HEK293 (cell line): ENCODE data around the gene KPTN.

Experiments
- CTCF ChIA-PET: fragments of 350-600 bp; formaldehyde crosslinking; extraction: SDS; loops from one replicate; lab custom pipeline; 2021; ENCODE audit warnings: antibody characterized with exemption; lab: Yijun Ruan, JAX
- POLR2A ChIA-PET: fragments of 300-600 bp; formaldehyde crosslinking; extraction: SDS; loops from one replicate; lab custom pipeline; 2020; ENCODE audit warnings: antibody characterized with exemption, inconsistent platforms; lab: Yijun Ruan, JAX
- H3K27ac ChIP-seq: fragments of 200-500 bp; sonication (Bioruptor generic); 2 replicates; pipeline ENCODE4 v1.5.1; 2014; ENCODE audit warnings: low read depth, low read length, control low read depth, inconsistent platforms; ENCODE audit errors: extremely low read depth
- H3K36me3 ChIP-seq, 2 experiments: fragments of 200-500 bp in 1 of 2; sonication (Bioruptor generic) in 1 of 2; 1 replicate in 1 of 2; 2 replicates in 1 of 2; pipeline ENCODE4 v1.5.1; 2014 to 2017; ENCODE audit warnings: inconsistent platforms in 2 of 2, low read length in 2 of 2; ENCODE audit not compliant: control insufficient read depth in 2 of 2, insufficient read depth in 1 of 2
- H3K4me1 ChIP-seq: fragments of 200-500 bp; sonication (Bioruptor generic); 2 replicates; pipeline ENCODE4 v1.5.1; 2014; ENCODE audit warnings: mild to moderate bottlenecking, low read length, inconsistent platforms; ENCODE audit not compliant: control insufficient read depth, insufficient read depth
- H3K4me3 ChIP-seq: 2 replicates; pipeline ENCODE4 v1.5.1; 2011; ENCODE audit warnings: low read depth, mild to moderate bottlenecking, control low read depth, low read length, moderate library complexity
- H3K9me3 ChIP-seq: fragments of 200-500 bp; sonication (Bioruptor generic); 2 replicates; pipeline ENCODE4 v1.5.1; 2014; ENCODE audit warnings: low read depth, low read length, inconsistent platforms; ENCODE audit not compliant: control insufficient read depth, insufficient read depth
- EGR2 ChIP-seq: fragments of 450-650 bp; formaldehyde crosslinking; IDR thresholded peaks from 2 replicates; pipeline ENCODE4 v1.5.1; 2016; ENCODE audit warnings: low read depth, missing biosample characterization, missing genetic modification characterization
- KLF1 ChIP-seq: fragments of 450-650 bp; formaldehyde crosslinking; IDR thresholded peaks from 2 replicates; pipeline ENCODE4 v1.5.1; 2016; ENCODE audit warnings: missing biosample characterization, missing genetic modification characterization
- OSR2 ChIP-seq: fragments of 450-650 bp; formaldehyde crosslinking; IDR thresholded peaks from 2 replicates; pipeline ENCODE4 v1.5.1; 2016; ENCODE audit warnings: missing biosample characterization, missing genetic modification characterization
- SP7 ChIP-seq: fragments of 450-650 bp; formaldehyde crosslinking; IDR thresholded peaks from 2 replicates; pipeline ENCODE4 v1.5.1; 2016; ENCODE audit warnings: missing biosample characterization, missing genetic modification characterization
- ZBTB1 ChIP-seq: fragments of 450-650 bp; formaldehyde crosslinking; IDR thresholded peaks from 2 replicates; pipeline ENCODE4 v1.5.1; 2016; ENCODE audit warnings: missing biosample characterization, missing genetic modification characterization
- ZNF10 ChIP-seq: fragments of 450-650 bp; formaldehyde crosslinking; IDR thresholded peaks from 2 replicates; pipeline ENCODE4 v1.5.1; 2017; ENCODE audit warnings: missing biosample characterization, missing genetic modification characterization
- ZNF112 ChIP-seq: fragments of 450-650 bp; formaldehyde crosslinking; IDR thresholded peaks from 2 replicates; pipeline ENCODE4 v1.5.0; 2017; ENCODE audit warnings: missing biosample characterization, missing genetic modification characterization
- ZNF133 ChIP-seq: fragments of 450-650 bp; formaldehyde crosslinking; IDR thresholded peaks from 2 replicates; pipeline ENCODE4 v1.5.1; 2016; ENCODE audit warnings: missing biosample characterization, missing genetic modification characterization
- ZNF146 ChIP-seq: fragments of 450-650 bp; formaldehyde crosslinking; IDR thresholded peaks from 2 replicates; pipeline ENCODE4 v1.5.1; 2016; ENCODE audit warnings: missing biosample characterization, missing genetic modification characterization
- ZNF350 ChIP-seq: fragments of 450-650 bp; formaldehyde crosslinking; IDR thresholded peaks from 2 replicates; pipeline ENCODE4 v1.5.0; 2017; ENCODE audit warnings: missing biosample characterization, mild to moderate bottlenecking, missing genetic modification characterization
- ZNF366 ChIP-seq: fragments of 450-650 bp; formaldehyde crosslinking; conservative IDR thresholded peaks from 2 replicates; pipeline ENCODE4 v1.5.1; 2016; ENCODE audit warnings: missing biosample characterization, missing genetic modification characterization
- ZNF521 ChIP-seq: fragments of 450-650 bp; formaldehyde crosslinking; IDR thresholded peaks from 2 replicates; pipeline ENCODE4 v1.5.1; 2017; ENCODE audit warnings: missing biosample characterization, mild to moderate bottlenecking, missing genetic modification characterization
- ZNF600 ChIP-seq: fragments of 450-650 bp; formaldehyde crosslinking; IDR thresholded peaks from 2 replicates; pipeline ENCODE4 v1.5.1; 2016; ENCODE audit warnings: missing biosample characterization, missing genetic modification characterization
- ZNF626 ChIP-seq: fragments of 450-650 bp; sonication (Bioruptor Pico); formaldehyde crosslinking; IDR thresholded peaks from 2 replicates; pipeline ENCODE4 v1.5.1; 2018; ENCODE audit warnings: missing biosample characterization, missing genetic modification characterization, inconsistent platforms
- ZNF76 ChIP-seq: fragments of 450-650 bp; formaldehyde crosslinking; IDR thresholded peaks from 2 replicates; pipeline ENCODE4; 2016; ENCODE audit warnings: low read depth, missing biosample characterization, missing genetic modification characterization, borderline replicate concordance
- ZNF776 ChIP-seq: fragments of 450-650 bp; formaldehyde crosslinking; IDR thresholded peaks from 2 replicates; pipeline ENCODE4 v1.5.0; 2017; ENCODE audit warnings: missing biosample characterization, missing genetic modification characterization, borderline replicate concordance
- ZSCAN23 ChIP-seq: fragments of 450-650 bp; formaldehyde crosslinking; IDR thresholded peaks from 2 replicates; pipeline ENCODE4 v1.5.1; 2016; ENCODE audit warnings: missing biosample characterization, missing genetic modification characterization
- TF ChIP-seq, protein P1 (sequence below): fragments of 450-650 bp; formaldehyde crosslinking; IDR thresholded peaks from 2 replicates; pipeline ENCODE4 v1.5.1; 2016; ENCODE audit warnings: missing biosample characterization, missing genetic modification characterization
- TF ChIP-seq, protein P2 (sequence below): fragments of 450-650 bp; formaldehyde crosslinking; IDR thresholded peaks from 2 replicates; pipeline ENCODE4 v1.5.1; 2016; ENCODE audit warnings: missing biosample characterization, missing genetic modification characterization
- TF ChIP-seq, protein P3 (sequence below): fragments of 450-650 bp; formaldehyde crosslinking; IDR thresholded peaks from 2 replicates; pipeline ENCODE4 v1.5.1; 2017; ENCODE audit warnings: missing biosample characterization, missing genetic modification characterization
- TF ChIP-seq, protein P4 (sequence below): fragments of 450-650 bp; formaldehyde crosslinking; IDR thresholded peaks from 2 replicates; pipeline ENCODE4 v1.5.1; 2016; ENCODE audit warnings: missing biosample characterization, missing genetic modification characterization

Gene KPTN

DNA sequence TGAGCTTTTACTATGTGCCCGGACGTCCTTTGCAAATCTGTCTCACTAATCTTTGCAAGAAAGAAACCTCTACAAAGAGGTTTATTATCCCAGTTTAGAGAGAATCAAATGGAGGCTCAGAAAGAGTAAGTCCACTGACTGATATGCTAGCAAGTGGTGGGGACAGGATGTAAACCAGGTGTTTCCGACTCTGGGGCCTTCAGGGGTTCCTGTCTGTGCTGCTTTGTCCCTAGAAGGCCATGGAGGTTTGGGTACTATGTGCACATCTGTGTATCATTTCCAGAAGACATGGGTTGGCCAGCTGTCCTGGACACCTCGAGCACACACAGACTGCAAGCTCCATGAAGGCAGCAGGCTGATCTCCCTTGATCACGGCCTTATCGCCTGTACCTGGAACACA is 1.2 kb upstream of the KPTN start:
- H3K27ac ChIP-seq: no peak overlapping the region
- H3K4me1 ChIP-seq: no peaks in the 10 kb centered on the region
- ChIA-PET CTCF (interaction anchor here (0.6 to 3.1 kb wide), 7 partner anchors 9 to 222 kb away, joined by 3 to 56 read pairs (median 4); no protein-coding TSS in a partner anchor), POLR2A (interaction anchor here (0.5 to 2.3 kb wide), 4 partner anchors 25 to 100 kb away, joined by 4 to 11 read pairs (median 6); no protein-coding TSS in a partner anchor)
- peaks cover 5 to 28% of the 10 kb centered on the region in 2 experiments; a peak in 2 of 3 replicates for H3K36me3 ChIP-seq
- H3K9me3 ChIP-seq: no peaks in the 10 kb centered on the region
- TF ChIP-seq ZNF776: no peak
- TF ChIP-seq ZNF350 (tag by site-specific recombination): no peak
- no peak for TF ChIP-seq KLF1 (tag by site-specific recombination)
- TF ChIP-seq ZNF521 (tag by site-specific recombination): no peak
- no peak for TF ChIP-seq ZNF600 (tag by site-specific recombination)
- no peak for TF ChIP-seq OSR2 (tag by site-specific recombination)
- TF ChIP-seq ZNF626: no peak
- no peak for TF ChIP-seq ZNF76 (tag by site-specific recombination)
- TF ChIP-seq, protein P1, sequence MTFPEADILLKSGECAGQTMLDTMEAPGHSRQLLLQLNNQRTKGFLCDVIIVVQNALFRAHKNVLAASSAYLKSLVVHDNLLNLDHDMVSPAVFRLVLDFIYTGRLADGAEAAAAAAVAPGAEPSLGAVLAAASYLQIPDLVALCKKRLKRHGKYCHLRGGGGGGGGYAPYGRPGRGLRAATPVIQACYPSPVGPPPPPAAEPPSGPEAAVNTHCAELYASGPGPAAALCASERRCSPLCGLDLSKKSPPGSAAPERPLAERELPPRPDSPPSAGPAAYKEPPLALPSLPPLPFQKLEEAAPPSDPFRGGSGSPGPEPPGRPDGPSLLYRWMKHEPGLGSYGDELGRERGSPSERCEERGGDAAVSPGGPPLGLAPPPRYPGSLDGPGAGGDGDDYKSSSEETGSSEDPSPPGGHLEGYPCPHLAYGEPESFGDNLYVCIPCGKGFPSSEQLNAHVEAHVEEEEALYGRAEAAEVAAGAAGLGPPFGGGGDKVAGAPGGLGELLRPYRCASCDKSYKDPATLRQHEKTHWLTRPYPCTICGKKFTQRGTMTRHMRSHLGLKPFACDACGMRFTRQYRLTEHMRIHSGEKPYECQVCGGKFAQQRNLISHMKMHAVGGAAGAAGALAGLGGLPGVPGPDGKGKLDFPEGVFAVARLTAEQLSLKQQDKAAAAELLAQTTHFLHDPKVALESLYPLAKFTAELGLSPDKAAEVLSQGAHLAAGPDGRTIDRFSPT (tag by site-specific recombination): no peak
- no peak for TF ChIP-seq ZSCAN23
- no peak for TF ChIP-seq ZNF112 (tag by site-specific recombination)
- TF ChIP-seq, protein P2, sequence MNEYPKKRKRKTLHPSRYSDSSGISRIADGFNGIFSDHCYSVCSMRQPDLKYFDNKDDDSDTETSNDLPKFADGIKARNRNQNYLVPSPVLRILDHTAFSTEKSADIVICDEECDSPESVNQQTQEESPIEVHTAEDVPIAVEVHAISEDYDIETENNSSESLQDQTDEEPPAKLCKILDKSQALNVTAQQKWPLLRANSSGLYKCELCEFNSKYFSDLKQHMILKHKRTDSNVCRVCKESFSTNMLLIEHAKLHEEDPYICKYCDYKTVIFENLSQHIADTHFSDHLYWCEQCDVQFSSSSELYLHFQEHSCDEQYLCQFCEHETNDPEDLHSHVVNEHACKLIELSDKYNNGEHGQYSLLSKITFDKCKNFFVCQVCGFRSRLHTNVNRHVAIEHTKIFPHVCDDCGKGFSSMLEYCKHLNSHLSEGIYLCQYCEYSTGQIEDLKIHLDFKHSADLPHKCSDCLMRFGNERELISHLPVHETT: no peak
- TF ChIP-seq SP7 (tag by site-specific recombination): no peak
- no peak for TF ChIP-seq ZNF146 (tag by site-specific recombination)
- TF ChIP-seq, protein P3, sequence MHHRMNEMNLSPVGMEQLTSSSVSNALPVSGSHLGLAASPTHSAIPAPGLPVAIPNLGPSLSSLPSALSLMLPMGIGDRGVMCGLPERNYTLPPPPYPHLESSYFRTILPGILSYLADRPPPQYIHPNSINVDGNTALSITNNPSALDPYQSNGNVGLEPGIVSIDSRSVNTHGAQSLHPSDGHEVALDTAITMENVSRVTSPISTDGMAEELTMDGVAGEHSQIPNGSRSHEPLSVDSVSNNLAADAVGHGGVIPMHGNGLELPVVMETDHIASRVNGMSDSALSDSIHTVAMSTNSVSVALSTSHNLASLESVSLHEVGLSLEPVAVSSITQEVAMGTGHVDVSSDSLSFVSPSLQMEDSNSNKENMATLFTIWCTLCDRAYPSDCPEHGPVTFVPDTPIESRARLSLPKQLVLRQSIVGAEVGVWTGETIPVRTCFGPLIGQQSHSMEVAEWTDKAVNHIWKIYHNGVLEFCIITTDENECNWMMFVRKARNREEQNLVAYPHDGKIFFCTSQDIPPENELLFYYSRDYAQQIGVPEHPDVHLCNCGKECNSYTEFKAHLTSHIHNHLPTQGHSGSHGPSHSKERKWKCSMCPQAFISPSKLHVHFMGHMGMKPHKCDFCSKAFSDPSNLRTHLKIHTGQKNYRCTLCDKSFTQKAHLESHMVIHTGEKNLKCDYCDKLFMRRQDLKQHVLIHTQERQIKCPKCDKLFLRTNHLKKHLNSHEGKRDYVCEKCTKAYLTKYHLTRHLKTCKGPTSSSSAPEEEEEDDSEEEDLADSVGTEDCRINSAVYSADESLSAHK: no peak
- no peak overlapping the region for H3K4me3 ChIP-seq

DNA sequence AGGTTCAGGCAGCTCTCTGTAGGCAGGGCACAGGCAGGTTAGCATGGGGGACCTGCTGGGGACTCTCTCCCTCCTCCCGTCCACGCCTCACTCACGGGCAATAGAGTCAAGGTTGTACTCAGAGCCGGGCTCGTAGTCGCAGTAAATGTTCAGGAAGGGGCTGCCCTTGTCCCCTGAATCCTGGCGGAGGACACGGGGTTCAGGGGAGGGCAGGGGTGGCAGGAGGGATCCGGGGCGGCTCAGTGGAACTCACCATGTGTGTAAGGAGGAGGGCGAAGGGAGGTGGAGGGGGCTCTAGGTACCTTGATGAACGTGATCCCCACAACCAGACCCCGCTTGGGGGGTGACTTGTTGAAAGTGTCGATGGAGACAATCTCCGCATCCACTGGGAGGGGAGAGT is 819 bp downstream of the KPTN start:
- ChIA-PET POLR2A (interaction anchor here (0.5 to 2.3 kb wide), 20 partner anchors 8 to 262 kb away, joined by 3 to 13 read pairs (median 4); partner anchors contain the start of genes NOP53 and SLC8A2), CTCF (interaction anchor here (0.6 to 3.1 kb wide), 27 partner anchors 9 to 276 kb away, joined by 3 to 56 read pairs (median 5); partner anchors contain the start of gene DHX34)
- Histone ChIP-seq H3K4me1 (no peaks in the 10 kb centered on the region), H3K4me3 (no peak overlapping the region; the same call in 1 of the 2 replicates), H3K36me3 (peaks cover 0 to 12% of the 10 kb centered on the region in 2 experiments; a peak in 2 of 3 replicates), H3K27ac (no peak overlapping the region; the same call in 1 of the 2 replicates), H3K9me3 (no peaks in the 10 kb centered on the region)
- TF ChIP-seq ZBTB1 (tag by site-specific recombination) (no peak), EGR2 (no peak), ZNF133 (no peak), ZNF366 (no peak), ZNF10 (tag by site-specific recombination) (no peak)
- TF ChIP-seq, protein P3: no peak
- TF ChIP-seq, protein P4, sequence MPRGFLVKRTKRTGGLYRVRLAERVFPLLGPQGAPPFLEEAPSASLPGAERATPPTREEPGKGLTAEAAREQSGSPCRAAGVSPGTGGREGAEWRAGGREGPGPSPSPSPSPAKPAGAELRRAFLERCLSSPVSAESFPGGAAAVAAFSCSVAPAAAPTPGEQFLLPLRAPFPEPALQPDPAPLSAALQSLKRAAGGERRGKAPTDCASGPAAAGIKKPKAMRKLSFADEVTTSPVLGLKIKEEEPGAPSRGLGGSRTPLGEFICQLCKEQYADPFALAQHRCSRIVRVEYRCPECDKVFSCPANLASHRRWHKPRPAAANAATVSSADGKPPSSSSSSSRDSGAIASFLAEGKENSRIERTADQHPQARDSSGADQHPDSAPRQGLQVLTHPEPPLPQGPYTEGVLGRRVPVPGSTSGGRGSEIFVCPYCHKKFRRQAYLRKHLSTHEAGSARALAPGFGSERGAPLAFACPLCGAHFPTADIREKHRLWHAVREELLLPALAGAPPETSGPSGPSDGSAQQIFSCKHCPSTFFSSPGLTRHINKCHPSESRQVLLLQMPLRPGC (tag by site-specific recombination): no peak
